ENCODE data around the gene FBXL12.
"Not testable (repeated sequence)": the region's sequence is repeated elsewhere in the genome, so short reads cannot be mapped to it uniquely, and the experiment has no call there.

FBXL12 gene

DNA sequence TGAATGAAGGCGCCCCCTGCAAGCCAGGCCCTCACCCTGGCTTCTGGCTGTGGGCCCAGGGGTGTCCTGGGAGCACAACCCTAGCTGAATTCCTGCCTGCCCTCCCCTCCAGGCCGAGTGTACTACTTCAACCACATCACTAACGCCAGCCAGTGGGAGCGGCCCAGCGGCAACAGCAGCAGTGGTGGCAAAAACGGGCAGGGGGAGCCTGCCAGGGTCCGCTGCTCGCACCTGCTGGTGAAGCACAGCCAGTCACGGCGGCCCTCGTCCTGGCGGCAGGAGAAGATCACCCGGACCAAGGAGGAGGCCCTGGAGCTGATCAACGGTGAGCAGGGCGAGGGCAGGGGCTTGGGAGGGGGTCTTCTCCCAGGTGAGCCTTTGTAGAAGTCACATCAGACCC lies 19.4 kb upstream of the FBXL12 start:
- no peak for DNase-seq

DNA sequence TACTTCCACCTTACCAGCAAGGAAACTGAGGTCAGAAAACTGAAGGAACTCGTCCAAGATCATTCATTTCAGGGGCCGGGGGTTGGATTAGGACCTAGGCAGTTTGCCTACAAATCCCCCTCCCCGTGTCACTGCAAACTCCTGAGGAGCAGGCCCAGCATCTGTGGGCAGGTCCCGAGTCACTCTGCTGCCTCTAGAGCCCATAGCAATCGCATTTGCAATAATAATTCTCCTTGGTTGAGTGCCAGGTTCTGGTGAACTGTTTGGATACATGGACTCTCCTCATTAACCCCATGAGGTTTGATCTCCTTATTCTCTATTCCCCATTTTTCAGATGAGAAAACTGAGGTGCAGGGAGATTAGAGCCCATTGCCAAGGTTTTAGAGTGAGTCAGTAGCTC lies 17.1 kb upstream of the FBXL12 start:
- DNase-seq = no peak

DNA sequence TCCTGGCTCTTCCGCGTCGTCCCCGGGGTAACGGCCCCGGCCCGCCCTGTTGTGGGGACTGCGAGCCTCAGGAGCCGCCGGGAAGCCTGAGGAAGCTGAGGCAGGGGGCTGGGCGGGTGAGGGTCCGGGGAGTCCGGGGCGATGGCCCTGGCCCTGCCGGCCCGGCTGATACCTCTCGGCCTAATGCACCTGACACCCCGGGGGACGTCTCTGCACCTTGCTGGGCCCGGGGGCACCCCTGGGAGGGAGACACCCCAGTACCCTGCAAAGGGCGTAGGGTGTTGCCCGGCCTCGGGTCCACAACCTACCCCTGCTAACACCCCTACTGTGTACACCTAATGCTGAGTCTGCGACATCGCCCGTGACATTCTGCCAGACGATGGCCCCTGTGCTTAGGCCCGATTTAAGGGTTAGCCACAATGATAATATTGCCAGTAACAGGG lies 16.6 kb upstream of the FBXL12 start:
- no peak for DNase-seq

DNA sequence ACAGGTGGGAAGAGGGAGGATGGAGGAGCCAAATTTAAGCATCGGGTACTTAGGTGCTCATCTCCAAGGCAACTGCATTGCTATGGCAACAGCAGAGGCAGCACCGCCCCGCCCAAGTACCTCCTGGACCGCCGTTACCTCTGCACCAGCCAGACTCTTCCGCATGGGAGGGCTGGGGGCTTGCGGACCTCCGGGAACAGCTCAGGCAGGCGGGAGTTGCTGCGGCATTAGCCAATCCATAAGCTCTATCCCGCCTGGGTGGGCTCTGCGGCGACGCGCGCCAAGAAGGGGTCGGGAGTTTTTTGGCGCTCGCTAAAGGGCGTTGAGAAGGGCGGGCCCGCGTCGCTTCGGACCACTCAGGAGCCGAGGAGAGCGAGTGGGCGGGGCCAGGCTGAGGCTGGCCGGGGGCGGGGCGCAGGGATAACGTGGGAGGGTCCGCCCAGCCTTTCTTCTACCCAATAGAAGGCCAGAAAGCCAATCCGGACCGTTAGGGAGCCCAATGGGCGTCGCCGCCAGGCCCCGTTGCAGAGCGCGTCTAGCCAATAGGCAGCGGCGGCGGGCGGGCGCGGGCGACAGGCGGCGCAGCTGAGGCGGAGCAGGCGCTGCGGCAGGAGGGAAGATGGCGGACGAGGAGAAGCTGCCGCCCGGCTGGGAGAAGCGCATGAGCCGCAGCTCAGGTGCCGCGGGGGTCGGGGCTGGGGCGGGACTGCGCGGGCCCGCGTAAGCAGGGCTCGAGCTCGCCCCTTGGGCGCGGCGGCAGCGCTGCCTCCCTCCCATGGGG lies 16.0 kb upstream of the FBXL12 start, which contains the start of gene PIN1:
PIN1 (plus strand) TSS at position 593 of the 781 bp plus-strand sequence; CDS start at position 620, 27 bp downstream.
- DNase-seq = peak; percentile 90 to 97

DNA sequence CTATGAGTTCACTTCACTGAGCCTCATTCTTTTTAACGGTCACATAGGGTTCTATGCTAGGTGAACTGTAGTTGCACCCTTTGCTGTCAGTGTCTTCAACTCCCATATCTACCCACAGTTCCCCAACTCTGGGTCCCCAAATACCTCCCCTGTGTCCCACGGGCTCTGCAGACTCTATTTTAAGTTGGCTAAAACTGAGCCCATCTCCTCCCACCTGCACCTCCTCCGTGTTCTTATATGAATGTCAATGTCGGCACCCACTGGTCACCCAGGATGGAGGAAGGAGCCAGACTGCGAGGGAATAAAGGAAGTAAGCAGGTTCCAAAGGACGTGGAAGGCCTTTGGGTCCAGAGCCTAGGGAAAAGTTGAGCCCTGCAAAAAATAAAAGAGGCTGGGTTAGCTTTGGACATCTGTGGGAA lies 15.4 kb upstream of the FBXL12 start:
- no peak for DNase-seq

DNA sequence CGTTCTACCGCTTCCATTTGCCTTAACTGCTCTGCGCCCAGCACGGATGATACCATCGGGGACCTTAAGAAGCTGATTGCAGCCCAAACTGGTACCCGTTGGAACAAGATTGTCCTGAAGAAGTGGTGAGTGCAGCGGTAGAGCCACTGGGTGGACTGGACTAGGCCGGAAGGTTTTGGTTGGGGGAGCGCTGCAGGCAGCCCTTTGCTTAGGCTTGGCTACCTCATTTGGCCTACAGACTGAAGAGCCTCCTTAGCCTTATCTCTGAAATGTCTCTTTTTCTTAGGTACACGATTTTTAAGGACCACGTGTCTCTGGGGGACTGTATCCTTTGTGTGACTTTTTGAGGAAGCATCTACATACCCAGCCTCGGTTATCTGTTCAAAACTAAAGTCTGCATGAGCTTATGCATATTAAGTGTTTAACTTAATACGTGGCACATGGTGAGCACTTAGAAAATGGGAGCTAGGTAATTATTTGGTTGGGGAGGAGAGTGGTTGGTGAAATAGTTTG lies 9.7 kb upstream of the FBXL12 start:
- DNase-seq = no peak

DNA sequence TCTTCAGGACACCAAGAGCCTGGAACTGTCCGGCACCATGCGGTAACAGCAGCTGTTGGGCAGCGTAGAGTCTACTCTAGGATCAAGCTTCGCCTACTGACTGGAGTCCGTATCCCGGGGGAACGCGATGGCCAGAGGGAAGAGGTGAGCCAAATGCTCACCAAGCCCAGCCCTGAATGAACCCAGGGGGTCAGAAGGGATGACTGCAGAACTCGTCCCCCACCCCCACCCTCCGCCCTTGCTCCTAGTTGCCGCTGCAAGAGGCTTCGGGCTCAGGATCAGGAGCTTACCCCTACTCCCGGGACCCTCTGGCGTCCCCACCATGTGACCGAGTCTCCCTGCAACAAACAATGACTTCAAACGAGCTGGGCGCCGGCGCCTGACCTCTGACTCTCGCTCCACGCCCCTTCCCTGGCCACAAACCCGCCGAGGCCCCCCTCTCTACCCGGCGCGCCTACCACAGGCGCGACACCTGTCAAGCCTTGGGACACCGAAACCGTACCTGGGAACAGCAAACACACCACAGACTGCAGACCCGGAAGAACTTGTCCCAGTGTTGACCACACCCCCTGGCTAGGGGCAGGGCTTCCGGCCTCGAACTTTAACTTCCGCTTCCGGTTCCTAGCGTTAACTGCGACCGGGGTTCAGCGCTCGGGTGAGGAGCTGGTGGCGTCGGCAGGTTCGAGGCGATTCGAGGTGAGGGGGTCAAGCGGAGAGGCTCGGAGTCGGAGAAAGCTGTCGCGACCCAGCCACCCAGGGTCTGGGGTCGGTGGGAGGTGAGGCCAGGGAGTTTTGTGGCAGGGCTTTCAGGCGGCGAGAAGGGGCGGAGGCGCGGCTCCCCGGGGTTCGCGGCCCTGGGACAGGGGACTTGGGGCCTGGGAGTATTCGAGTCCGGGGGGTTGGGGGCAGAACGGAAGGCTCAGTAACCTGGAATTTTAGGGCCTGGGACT lies 8.7 kb upstream of the FBXL12 start, which contains the start of gene UBL5:
UBL5 (plus strand) TSS at position 630 of the 950 bp plus-strand sequence. CDS start 420 bp downstream, outside the sequence.
- peak; percentile 64 to 89 for DNase-seq

DNA sequence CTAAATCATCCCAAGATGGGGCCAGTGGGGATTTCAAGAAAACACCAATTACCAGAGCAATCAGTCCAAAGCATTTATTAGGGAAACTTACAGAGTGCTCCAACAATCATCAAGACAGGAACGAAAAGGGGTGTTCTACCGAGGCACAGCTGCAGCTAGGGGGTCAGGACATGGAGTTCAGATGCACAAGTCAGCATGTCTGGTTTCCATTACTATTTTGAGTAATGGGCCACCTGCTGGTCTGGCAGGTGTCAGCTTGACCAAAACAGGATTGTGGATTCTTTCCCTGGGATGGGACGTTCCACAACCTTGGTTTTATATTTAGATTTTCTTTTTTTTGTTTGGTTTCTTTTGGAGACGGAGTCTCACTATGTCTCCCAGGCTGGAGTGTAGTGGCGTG lies 4.9 kb upstream of the FBXL12 start:
- DNase-seq = no peak

DNA sequence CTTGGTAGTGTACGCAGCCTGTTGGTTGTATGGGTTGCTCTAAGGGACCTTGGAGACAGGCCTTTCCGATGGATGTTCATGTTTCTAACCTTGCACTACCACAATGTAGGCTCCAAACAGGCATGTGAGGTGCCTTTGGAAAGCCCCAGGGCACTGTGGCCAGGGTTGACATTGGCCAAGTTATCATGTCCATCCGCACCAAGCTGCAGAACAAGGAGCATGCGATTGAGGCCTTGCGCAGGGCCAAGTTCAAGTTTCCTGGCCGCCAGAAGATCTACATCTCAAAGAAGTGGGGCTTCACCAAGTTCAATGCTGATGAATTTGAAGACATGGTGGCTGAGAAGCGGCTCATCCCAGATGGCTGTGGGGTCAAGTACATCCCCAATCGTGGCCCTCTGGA lies 1.2 kb upstream of the FBXL12 start:
- DNase-seq = not testable (repeated sequence)

DNA sequence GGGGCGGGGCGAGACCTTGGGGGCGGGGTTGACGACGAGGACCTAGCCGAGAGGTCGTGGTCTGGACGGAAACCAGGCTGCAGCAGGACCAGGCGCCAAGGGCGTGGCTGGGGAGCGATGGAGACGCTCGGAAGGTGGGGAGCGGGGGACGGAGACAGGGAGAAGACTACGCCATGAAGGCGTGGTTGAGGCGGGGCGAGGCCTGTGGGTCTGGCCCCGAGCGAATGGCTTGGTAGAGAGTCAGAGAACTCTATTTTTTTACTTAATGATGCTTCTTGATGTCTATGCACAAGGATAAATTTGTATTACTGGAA lies 674 bp upstream of the FBXL12 start:
- no peak for DNase-seq

DNA sequence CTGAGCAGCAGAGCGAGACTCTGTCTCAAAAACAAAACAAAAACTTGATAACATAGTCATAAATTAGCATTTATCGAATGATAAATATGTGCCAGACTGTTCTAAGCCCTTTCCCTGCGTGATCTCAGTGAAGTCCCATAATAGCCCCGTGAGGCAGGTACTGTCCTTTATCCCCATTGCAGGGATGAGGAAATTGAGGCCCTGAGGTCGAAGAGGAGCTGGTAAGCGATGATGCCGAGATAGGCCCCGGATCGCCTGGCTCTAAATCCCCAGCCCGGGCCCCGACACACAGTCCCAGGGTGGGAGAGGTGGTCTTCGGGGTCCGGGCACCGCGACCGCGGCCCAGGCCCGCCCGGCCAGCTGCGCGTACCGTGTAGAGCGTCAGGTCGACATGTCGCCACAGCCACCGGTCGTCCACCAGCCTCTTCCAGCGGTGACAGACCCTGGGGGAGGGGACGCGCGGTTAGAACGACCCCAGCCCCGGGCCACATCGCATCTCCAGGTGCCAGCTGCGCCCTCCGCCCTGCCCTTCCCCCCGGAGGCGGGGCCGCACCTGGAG lies 625 bp downstream of the FBXL12 start:
- DNase-seq = no peak

DNA sequence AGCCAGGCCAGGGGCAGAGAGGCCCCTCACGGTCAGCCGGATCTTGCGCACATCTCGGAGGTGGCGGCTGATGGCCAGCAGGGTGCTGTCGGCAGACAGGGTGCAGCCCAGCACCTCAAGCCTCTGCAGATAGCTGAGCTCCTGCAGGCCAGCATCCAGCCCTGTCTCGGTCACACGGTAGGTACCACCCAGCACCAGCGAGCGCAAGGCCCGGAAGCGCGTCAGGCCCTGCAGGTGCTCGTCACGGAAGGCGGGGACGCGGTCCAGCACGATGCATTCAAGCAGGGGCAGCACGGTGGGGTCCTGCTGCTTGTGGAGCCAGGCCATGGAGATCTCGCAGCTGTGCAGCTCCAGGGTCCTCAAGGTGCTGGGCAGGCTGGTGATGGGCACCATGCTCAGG lies 7.7 kb downstream of the FBXL12 start:
- DNase-seq = no peak

DNA sequence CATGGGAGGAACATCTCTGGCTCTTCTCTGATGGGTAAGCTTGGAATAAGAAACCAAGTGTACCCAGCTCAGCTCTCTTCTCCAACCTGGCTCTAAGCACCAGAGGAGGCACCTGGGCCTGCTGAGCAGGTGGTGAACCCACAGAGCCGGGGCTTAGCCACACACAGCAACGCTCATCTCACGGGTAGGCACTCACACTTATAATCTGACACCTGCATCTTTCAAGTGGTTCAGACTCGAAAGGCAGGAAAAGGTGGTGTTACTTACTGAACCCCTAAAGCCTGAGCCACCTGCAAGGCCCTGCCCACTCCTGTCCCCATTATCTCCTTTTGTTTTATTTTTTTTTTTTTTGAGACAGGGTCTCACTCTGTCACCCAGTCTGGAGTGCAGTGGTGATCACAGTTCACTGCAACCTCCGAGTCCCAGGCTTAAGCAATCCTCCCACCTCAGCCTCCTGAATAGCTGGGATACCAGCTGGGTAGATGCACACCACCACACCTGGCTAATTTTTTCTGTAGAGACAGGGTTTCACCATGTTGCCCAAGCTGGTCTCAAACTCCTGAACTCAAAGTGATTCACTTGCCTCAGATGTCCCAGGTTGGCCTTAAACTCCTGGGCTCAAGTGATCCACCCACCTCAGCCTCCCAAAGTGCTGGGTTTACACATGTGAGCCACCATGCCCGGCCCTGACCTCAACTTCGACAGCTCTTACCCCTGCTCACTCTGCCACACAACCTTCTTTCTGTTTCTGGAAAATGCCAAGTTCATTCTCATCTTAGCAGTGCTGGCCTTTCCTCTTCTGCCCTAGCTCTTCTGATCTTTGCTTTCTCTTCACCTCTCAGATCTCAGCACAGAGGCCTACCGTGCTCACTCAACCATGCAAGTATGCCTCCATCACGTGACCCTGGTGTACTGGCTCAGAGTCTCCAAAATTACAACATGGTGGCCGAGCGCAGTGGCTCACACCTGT lies 9.7 kb downstream of the FBXL12 start:
- DNase-seq = no peak

DNA sequence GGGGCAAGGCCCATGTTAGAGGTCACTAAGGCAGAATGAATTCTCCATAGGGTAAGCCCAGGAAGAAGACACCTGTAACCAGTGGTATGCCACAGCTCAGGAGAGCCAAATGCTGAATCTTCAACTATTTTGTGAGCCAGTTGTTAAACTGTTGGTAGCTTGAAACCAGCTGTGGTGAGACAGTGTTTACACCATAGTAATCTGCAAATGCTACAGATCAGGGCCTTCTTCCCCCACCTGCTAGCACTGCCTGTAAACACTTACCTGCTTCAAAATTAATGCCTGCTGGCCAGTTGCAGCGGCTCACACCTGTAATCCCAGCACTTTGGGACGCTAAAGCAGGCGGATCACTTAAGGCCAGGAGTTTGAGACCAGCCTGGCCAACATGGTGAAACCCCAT lies 12.1 kb downstream of the FBXL12 start:
- no peak for DNase-seq

DNA sequence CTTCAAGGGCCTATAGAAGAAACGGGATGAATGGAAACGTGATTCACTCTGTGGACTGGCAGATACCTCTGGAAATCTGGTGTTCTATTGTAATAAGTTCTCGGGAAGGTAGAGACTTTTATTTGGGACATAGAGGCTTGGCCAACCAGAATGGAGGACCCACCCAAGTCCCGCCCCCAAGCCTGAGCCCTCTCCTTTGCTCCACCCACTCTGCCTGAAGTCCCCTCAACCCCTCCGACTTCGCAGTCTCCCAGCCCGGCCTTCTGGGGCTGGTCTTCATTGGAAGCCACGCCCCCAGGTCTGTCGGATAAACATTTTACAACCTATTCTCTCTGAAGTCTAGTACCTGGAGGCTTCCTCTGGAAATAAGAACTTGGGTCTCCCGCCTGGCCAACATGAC lies 16.9 kb downstream of the FBXL12 start:
- DNase-seq = peak in 1 of 2 experiments; percentile 18

DNA sequence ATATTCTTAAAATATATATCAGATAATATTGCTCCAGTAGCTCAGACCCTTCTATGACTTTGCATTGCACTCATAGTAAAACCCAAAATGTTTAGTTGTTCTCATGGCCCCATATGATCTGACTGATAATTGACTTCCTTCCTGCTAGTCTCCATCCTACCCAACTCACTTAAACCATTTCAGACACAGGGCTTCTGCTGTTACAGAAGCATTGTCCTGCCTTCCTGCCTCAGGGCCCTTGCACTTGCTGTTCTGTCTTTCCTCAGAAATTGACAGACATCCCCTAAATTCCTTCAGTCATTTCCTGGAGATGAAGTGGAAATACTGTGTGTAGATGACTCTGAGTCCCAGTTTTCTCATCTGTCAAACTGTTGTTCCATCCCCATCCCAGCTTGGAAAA lies 19.7 kb downstream of the FBXL12 start:
- no peak for DNase-seq

DNA sequence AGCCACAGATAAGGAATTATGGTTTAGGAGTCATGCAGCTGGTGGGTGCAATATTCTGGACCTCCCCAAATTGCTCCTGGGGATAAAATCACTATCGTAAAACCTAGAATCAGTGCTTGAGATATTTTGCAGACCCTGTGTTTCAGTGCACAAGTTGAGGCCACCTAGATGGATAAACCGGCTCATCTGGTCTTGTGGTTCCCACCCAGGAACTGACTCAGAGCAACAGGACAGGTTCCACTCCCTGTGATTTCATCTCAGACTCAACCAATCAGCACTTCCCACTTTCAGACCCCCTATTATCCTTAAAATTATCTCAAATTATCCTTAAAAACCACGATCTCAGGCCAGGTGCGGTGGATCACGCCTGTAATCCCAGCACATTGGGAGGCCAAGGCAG lies 21.0 kb downstream of the FBXL12 start:
- DNase-seq = no peak

DNA sequence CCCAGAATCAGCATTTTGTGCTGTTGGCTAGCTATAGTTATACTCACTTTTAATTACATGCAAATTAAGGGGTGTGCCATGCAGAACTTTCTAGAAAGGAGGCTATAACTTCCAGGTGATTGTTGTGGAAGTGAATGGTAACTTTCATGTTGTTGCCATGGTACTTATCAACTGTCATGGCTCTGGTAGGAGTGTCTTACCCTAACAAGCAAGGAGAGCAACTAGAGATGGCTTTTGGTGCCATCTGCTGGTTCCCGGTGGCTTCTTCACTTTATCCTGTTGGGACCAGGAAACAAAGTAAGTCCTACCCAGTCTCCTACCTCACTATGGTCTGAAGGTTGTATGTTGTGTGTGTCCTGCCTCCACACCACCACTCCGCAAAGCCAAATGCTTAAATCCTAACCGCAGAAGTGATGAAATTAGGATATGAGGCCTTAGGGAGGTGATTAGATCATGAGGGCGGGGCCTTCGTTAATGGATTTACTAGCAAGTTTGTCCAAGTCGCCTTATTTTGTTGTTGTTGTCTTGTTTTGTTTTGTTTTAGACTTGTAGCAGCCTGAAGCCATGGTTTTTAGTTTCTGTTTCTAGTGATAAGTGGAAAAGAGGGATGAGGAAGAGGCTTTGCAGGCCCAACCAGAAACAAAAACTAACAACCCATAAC lies 22.6 kb downstream of the FBXL12 start:
- DNase-seq = peak; percentile 75 to 83

DNA sequence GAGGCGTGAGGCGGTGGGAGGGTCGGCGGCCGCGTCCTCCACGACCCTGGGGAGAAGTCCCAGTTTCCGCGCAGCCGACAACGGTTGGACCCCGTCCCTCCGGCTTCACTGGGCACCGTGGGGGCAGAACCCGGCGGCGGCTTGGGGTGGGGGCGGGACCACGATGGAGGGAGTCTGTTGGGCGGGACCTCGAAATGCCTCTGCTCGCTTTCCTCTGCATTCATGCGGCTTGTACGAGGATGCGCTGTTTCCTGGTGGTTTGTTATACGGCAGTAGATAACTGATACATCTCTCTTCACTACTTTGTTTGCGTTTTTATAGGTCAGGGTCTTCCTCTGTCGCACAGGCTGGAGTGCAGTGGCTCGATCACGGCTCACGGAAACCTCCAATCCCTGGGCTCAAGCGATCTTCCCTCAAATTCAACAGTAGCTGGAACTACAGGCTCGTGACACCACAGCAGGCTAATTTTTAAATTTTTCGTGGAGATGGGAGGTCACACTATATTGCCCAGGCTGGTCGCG lies 25.7 kb downstream of the FBXL12 start:
- DNase-seq = peak; percentile 37 to 74

DNA sequence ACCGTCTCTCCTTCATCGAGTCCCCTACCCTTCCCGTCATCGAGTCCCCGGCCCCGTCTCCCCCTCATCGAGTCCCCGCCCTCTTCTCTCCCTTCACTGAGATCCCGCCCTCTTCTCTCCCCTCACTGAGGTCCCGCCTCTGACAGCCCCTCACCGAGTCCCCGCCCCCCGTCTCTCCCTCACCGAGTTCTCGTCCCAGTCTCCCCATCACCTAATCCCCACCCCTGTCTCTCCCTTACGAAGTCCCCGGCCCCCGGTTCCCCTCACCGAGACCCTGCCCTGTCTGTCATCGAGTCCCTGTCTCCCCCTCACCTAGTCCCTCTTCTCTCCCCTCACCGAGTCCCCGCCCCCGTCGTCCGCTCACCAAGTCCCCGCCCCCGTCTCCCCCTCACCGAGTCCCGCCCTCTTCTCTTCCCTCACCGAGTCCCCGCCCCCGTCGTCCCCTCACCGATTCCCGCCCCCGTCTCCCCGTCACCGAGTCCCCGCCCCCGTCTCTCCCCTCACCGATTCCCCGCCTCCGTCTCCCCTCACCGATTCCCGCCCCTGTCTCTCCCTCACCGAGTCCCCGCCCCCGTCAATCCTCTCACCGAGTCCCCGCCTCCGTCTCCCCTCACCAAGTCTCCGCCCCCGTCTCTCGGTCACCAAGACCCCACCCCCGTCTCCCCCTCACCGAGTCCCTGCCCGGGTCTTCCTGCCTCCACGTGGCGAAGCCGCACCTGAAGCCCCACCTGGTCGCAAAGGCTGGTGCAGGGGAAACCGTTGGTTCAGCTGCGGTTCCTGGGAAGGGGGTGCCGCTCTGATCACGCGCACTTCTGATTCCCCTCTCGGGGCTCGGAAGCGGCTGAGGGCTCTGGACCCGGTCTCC lies 26.4 kb downstream of the FBXL12 start:
- DNase-seq = peak; percentile 73 to 97

Measured in NCI-H526 (cell line).